ENCODE measurements around the gene RFC2.

GRCh38 chr7:74282748-74283459 is 28.7 kb upstream of the RFC2 start:
- TF ChIP-seq KDM1A (IDR thresholded peaks at IDR 0.05; ENCODE audit: borderline replicate concordance, low read length) (peak; percentile 86), GABPA (IDR thresholded peaks at IDR 0.05; ENCODE audit: borderline replicate concordance, insufficient read depth, low read length) (no peak), POLR2A (IDR thresholded peaks at IDR 0.05; ENCODE audit: control extremely low read depth in 1 of 2, low read depth in 2 of 2, low read length in 2 of 2) (no peak), POLR2AphosphoS5 (IDR thresholded peaks at IDR 0.05; ENCODE audit: low read depth, low read length) (no peak), TAF7 (optimal IDR thresholded peaks at IDR 0.05; ENCODE audit: borderline replicate concordance, low read depth, low read length) (no peak)
- TF ChIP-seq, protein P1, sequence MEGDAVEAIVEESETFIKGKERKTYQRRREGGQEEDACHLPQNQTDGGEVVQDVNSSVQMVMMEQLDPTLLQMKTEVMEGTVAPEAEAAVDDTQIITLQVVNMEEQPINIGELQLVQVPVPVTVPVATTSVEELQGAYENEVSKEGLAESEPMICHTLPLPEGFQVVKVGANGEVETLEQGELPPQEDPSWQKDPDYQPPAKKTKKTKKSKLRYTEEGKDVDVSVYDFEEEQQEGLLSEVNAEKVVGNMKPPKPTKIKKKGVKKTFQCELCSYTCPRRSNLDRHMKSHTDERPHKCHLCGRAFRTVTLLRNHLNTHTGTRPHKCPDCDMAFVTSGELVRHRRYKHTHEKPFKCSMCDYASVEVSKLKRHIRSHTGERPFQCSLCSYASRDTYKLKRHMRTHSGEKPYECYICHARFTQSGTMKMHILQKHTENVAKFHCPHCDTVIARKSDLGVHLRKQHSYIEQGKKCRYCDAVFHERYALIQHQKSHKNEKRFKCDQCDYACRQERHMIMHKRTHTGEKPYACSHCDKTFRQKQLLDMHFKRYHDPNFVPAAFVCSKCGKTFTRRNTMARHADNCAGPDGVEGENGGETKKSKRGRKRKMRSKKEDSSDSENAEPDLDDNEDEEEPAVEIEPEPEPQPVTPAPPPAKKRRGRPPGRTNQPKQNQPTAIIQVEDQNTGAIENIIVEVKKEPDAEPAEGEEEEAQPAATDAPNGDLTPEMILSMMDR (IDR thresholded peaks at IDR 0.05; ENCODE audit: control extremely low read depth in 1 of 3, insufficient read depth in 1 of 3, low read depth in 1 of 3, low read length in 3 of 3) = no peak

Data from H1 (cell line).